A172 (cell line): Measurements from ENCODE around the gene BCL2. TPM values are rescaled to one million over a fixed set of nuclear protein-coding genes. Genes with fewer than 3 reads are reported as not detected.

Source experiments
- DNase-seq: peaks from one replicate; pipeline ENCODE4 v3.0.0-alpha.2; 2015; ENCODE audit warnings: low spot score
- total RNA-seq: library from RNA; depleted of rRNA; stranded (reverse); fragments of >200 nt; shearing (Covaris generic); gene quantifications from 2 replicates; pipeline ENCODE4 v1.2.3, GENCODE V29; 2014

The BCL2 gene
- total RNA-seq, 1 experiment from 2014 or later: 2.5 TPM

DNA sequence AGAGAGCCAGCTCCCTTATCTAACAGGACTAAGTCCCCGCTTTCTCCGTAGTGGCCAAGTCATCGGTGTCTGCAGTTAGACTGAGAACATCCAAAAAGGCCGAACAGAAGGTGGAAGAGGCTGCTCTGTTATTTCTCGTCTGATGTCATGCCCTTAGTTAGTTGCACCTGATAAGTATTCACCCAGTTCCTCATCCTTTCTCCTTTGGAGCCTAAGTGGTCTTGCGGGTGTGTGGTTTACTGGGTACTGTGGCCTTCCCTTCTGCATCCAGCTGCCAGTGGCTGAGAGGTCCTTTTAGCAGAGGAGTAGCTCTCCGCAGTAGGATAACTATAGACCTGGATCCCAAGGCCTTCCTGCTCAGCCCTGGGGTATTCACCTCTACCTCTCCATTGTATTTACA, 211.6 kb downstream of the BCL2 start:
- no peak for DNase-seq

DNA sequence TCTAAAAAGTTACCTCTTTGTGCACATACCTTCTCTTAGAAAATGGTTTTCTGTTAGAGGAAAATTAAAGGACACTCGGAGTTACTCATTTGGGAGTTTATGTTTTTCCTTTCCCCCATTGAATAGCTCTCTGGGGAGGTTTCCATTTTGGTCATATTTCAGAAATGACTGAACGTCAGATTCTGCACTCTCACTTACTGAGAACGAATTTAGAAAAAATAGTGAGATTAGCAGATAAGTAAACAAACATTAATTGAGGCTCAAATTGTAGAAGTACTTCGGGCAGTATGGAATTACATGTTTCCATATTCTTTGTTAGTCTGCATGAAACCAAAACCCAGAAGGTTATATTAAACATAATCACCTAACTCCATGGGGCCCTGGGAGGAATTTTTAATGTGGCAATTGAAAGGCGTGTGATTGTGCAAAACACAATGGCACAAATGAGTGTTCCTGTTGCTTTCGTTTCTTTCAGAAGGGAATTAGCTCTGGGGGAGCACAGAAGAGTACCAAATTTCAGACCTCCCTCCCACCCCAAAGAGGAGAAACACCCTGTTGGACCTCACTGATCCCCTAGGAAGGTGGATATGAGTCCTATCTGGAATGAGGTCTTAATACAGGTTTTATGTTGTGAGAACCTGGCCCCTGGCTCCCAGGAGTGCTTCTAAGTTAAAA, 212.3 kb downstream of the BCL2 start:
- no peak for DNase-seq

DNA sequence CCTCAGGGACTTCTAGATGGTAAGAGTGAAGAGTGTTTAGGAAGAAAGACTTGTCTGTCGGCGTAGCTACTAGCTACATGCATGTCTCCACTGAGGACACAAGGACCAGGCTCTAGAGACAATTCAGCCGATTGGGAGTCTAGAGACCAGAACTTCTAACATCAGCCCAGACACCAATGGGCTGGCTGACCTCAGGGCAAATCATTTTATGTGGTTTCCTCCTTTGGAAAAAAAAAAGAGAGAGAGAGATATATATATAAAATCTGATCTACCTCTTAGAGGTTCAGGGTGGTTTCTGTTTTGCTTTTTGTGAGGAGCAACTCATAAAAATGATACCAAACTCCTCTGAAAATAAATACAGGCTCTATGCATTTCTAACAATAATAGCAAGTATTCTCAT, 212.8 kb downstream of the BCL2 start:
- no peak for DNase-seq

DNA sequence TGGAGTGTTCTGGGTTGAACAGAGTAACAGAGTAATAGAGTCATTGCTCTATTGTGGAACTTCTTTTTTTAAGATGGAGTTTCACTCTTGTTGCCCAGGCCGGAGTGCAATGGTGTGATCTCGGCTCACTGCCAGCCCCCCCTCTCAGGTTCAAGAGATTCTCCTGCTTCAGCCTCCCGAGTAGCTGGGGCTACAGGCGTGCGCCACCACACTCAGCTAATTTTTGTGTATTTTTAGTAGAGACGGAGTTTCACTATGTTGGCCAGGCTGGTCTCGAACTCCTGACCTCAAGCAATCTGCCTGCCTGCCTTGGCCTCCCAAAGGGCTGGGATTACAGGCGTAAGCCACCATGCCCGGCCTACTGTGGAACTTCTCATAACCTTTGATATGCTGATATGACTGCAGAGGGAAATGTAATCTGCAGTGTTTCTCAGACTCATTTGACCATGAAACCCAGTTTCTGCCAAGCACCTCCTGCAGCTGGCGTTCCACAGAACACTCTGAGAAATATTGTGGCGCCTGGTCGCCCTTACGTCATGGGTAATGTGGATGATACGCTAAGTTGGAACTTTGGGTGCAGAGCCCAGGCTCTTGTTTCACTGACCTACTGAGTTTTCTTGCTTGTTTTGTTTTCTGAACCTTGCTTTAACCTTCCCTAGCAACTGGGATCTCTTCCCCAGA, 213.8 kb downstream of the BCL2 start:
- no peak for DNase-seq

DNA sequence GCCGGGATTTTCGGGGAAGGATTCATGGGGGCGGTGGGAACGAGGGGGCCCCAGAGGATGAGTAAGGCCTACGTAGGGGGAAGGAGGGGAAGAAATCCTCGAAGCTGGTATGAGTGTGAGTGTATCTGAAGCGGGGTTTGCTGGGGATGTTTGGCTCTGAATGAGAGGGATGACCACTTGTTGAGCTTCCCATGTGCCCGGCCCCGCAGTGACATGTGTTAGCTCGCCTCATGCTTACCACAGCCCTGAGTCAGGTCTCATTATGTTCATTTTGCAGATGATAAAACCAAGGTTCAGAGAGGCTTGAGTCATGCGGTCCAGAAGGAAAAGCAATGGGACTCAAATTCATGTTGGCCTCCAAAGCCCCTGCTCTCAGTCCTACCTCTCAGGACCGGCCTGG, 214.7 kb downstream of the BCL2 start:
- DNase-seq: no peak

DNA sequence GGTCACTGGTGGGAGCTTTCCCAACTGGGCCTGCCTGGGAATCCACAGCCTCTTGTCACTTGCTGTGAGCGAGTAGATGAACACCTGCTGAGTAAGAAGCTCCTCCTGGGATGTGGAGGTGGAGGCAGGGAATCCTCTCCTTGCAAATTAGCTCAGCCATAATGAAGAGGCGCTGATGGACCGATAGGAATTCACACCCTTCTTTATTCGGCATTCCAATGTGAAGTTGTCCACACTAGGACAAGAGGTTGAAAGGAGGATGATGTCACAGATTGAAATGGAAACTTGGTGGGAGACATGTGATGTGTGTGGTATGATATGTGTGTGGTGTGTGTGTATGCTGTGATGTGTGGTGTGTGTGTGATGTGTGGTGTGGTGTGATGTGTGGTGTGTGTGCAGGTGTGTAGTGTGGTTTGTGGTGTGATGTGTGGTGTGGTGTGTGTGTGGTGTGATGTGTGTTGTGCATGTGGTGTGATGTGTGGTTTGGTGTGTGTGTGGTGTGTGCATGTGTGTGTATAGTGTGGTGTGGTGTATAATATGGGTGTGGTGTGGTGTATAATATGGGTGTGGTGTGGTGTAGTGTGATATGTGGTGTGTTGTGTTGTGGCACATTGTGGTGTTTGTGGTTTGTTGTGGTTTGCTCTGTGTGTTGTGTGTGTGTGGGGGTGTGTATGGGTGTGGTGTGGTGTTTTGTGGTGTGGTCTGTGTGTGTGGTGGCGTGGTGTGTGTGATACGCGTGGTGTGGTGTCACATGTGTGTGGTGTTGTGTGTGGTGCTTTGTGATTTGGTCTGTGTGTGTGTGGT, 216.4 kb downstream of the BCL2 start:
- no peak for DNase-seq

DNA sequence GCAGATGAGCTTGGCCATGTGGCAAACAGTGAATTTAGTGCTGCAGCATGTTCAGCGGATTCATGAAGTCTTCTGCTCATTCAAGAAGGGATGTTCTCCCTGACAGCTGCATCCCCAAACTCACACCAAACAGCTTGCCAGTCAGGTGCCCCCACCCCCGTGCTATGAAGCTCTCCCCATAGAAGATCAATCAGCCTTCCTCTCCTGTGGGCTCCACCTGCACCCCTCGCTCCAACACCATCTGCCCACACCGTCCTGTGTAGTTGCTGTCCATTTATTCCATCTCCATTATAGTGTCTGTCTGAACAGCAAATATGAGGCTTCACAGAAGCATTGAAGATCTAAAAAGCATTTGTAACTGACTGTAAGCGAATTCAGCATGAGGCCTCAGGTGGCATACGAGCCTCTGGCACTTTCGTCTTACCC, 218.9 kb downstream of the BCL2 start:
- no peak for DNase-seq

DNA sequence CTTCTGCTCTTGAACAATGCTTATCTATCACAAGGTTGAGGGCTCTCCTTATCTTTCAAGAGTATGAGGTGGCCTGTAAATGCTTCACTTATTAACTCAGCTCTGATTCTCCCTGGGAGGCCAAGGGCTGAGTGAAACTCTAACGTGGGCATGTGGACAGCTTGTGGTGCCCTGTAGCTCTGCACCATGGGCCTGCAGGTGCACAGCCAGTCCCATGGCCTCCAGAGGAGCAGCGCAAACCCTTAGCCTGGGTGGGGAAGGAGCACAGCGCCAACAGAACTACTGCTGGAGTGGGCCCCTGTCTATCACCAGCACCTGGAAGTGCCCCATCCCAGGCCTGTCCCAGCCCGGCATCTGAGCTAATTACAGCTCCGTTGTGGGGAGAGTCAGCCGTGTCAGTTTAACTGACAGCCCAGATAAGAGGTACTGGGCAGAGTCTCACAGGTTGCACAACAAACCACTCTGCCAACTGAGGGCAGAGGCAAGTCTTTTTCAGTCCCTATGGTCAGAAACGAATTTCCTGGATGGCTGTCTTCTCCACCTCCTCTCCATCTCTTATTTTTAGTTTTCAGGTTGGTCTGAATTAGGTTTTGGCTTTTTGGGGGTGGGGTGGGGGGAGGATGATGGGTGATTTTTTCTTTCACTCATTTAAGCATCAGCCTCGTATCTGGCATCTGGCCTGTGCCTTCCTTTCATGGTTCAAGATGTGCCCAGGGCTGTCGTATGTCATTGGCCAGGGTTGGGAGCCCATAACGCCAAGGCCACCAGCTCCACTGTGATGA, 219.5 kb downstream of the BCL2 start:
- DNase-seq: peak; percentile 29

DNA sequence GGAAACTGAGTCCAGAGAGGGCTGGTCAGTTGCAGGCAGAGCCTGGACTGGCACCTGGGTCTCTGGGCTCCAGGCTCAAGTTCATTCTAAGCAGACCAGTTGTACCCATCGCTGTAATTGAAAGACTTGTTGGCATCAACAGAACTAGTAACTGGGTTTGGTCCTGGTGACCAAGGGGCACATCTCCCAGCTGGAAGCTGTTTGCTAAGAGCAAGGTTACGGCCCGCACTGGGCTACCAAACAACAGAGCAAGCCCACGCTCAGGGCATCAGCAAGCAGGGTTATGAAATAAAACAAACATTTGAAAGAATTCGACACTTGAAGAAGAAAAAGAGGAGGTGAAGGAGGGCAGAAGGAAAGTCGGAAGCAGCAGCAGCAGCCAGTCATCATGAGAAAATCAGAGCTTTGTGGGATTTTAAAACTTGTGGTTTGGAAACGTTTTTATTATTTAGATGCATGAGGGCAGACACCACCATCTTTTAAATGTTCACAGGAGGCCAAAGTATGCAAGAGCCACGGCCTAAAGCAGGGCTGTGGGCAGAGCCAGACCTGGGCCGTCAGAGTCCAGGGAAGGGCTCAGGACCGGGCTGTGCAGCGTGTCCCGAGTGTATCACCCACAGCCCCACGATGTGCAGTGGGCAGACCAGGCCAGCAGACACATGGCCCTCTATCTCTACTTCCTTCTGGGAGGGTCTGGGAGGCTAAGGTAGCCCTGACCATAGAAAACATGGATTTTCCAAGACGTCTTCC, 220.3 kb downstream of the BCL2 start:
- DNase-seq: no peak

DNA sequence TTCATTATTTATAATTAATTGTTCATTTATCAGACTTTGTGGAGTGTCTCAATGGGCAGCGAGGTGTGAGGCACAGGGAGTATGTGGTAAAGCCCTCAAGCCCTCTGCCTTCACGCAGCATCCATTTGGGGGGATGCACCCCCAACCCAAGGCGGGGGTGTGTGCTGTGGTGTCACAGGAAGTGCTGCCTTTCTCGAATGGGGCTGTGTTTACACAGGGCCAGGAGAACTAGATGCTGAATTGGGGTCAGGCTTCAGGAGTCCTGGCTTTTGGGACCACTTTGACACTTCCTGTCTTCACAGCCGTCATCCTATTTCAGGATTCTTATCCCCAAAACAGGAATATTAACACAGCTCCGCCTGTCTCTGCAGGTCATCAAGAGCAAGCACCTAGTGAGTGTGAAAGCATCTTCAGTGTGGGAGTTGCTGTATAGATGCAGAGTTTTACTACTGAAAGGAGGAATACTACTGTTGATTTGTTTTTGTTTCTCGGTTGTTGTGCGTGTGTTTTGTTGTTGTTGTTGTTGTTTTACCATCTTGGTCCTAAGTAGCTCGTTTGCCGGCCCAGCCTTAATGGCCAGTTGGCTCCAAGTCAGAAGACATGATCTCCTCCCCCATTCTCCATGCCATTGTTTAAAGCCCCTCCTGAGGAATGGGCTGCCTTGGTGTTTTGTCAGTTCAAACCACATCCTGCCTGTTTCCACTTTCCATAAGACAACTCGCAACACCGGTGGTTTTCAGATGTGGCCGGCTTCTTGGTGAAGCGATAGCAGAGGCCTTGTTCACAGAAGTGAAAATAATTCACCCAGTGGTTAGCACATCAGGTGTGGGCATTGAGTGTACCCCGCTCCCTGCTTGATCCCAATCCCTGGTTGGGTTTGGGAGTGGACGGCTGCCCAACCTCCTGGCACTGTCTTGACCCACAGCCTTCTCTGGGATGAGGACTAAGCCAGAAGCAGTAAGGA, 221.3 kb downstream of the BCL2 start:
- DNase-seq: no peak

DNA sequence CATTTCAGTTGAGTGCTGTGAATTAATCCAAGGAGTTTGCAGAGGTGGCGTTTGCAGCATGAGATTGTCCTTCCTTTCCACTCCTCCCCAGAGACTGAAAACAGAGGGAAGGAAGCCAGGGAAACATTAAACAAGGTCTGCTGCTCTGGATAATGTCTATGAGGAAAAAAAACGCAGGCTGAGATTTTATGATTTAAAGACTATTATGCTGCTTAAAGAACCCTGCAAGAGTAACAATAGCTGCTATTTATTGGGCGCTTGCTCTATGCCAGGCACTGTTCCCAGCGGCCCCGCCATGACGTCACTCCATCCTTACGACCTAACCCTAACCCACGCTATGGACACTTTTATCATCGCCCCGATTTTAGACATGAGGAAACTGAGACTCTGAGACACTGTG, 222.4 kb downstream of the BCL2 start:
- DNase-seq: no peak

DNA sequence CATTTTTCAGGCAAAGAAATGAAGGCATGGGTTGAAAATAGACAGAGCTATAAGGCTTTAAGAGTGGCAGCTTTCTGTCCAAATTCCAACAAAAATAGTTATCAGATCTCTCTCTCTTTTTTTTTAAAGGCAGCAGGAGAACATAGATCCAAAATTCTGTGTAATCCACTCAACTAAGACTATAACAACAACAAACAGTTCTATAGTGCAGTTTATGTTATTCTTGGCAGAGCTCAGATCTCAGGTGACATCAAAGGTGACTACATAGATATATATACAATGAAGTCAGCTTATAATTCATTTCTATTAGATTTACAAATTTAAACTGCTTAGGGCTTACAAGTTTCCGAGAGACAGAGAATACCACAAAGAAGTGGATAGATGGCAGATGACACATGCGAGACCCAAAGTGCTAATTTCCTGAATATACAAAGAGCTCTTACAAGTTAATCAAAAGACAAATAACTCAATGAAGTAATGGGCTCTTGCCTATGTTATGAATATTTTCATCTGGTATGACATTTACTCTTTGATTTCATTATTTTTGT, 223.2 kb downstream of the BCL2 start:
- no peak for DNase-seq

DNA sequence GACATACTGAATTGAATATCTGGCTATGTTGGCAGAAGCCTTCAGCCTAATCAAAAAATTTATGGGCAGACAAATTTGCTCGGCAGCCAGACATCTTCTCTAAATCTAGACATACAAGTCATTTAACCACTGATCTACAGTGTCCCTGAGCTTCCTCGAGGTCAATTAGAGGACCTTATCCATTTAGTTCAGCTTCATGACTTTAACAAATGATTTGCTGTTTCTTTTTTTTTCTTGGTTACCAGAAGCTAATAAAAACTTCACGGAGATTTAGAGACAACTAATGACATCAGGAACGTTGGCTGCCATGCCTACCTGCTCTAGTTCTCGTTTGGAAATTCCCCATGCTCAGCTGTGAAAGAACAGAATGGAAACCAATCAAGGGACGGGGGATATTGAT, 223.8 kb downstream of the BCL2 start:
- no peak for DNase-seq

DNA sequence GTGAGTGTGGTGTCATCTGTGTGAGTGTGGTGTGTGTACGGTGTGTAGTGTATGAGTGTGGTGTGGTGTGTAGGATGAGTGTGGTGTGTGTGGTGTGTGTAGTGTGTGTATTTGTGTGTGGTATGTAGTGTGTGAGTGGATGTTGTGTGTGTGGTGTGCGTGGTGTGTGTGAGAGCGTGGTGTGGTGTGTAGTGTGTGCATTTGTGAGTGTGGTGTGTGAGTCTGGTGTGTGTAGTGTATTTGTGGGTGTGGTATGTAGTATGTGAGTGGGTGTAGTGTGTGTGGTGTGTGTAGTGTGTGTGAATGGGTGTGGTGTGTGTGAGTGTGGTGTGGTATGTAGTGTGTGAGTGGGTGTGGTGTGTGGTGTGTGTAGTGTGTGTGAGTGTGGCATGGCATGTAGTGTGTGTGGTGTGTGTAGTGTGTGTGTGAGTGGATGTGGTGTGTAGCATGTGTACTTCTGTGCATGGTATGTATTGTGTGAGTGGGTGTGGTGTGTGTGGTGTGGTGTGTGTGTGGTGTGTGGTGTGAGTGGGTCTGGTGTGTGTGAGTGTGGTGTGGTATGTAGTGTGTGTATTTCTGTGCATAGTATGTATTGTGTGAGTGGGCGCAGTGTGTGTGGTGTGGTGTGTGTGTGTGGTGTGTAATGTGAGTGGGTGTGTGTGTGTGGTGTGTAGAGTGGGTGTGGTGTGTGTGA, 227.8 kb downstream of the BCL2 start:
- no peak for DNase-seq

DNA sequence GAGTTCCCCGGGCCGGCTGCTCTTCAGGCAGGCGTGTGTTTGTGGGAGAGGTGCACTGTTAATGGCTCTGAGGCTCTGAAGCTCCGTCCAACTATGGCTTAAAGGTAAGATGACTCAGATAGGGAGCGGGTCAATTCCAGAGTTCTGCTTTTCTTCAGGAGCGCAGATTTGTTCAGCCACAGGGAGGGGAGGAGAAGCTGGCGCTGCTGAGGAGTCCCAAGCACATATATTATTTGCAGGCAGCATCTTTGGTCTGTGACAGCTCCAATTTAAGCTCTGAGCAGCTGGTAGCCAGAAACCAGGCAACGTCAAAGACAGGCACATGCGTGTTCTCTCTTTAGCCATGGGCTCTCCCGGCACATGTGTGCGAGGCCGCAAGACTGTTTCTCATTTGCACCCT, 229.2 kb downstream of the BCL2 start:
- DNase-seq: no peak

DNA sequence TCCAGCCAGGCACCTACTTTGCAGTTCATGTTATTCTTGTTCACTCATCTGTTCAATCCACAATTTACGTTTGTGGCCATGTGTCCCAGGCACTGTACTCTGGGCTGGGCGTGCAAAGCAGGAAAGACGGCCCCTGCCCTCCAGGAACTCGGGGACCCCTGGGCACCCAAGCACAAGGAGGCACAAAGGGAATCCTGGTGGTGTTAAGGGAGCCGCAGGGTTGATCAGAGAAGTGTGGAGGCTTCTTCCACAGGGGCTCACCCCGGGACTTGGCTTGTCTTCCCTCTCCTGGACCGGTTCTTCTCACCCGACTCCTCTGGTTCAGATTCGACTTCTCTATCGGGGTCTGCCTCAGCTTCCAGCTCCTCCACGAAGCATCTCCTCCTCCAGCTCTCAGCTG, 230.5 kb downstream of the BCL2 start:
- DNase-seq: no peak

DNA sequence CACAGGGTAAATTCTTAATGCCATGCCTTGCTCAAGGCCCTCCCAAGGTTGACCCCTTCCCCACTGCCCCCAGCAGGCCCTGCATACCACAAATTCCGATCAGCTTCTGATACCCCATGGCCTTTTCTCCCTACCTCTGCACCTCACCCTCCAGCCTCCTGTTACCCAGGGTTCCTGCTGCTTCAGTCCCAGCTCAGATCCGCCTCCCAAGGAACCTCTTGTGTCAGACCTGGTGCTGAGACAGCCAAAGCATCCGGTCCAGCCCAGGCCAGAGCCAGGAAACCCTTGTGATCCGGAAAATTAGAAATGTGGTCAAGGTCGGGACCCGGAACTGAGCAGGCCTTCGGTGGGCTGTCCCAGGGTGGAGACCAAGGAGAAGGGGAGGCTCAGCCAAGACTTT, 231.3 kb downstream of the BCL2 start:
- DNase-seq: no peak

DNA sequence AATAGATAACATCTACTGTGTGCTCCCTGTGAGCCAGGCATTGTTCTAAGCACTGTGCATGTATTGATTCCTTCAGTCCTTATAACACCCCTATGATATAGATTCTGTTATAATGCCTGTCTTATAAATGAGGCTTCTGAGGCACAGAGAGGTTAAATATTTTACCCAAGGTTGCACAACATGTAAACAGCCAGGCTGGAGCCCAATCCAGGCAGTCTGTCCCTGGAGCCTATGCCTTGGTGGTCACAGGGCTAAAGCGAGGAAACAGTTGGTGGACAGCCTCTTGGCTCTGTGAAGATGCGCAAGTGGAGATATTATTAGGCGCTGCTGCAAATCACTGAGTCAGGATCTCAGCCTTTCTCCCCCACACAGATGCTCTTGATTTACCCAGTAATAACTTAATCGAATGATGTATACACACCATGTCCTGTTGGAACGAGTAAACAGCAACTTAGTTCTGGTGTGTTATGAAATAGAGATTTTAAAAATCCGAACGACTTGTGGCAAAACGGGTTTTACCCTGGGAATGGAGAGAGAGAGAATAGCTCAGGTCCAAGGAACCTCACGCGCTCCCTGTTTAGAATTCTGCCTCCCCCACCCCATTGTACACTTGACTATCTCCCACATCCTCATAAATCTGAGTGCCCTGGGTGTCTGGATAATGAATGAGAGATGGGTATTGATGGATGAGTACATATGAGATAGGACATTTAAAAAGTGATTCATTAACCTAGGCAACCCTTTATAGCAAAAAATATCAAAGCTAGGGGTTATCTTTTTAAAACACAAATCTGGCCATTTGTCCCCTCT, 231.9 kb downstream of the BCL2 start:
- no peak for DNase-seq
